Measurements from ENCODE around the gene COX4I1. TPM values are rescaled to one million over a fixed set of nuclear protein-coding genes. Genes with fewer than 3 reads are reported as not detected.

COX4I1 gene
- total and polyA plus RNA-seq, 7 donors, result 627 to 1,800 (median 1,031) TPM

- no peak for ATAC-seq
- no peaks in the 10 kb centered on the region for H3K9me3 ChIP-seq
- no peak overlapping the region for H3K27ac ChIP-seq
- H3K36me3 ChIP-seq (ENCODE audit: insufficient read depth in 1 of 2, low read depth in 1 of 2), result peaks cover 0 to 63% of the 10 kb centered on the region in 2 donors
- DNase-seq, result no peak
- no peaks in the 10 kb centered on the region for H3K27me3 ChIP-seq (ENCODE audit: insufficient read depth in 3 of 3, low read length in 2 of 3)
- 88 to 93% (median 89%) methylated on average over 7 of the region's 7 CpGs for WGBS, 3 donors
- TF ChIP-seq CTCF (IDR thresholded peaks at IDR 0.05), result no peak
- intact Hi-C loops (cut with DNase I), result no loop called here
- H3K4me1 ChIP-seq, result peaks cover 24% of the 10 kb centered on the region
- H3K4me3 ChIP-seq, result no peak overlapping the region
Observed at GRCh38 chr16:85796599-85796998, 2.9 kb upstream of the COX4I1 start.

GRCh38 chr16:85798283-85798776 is 1.2 kb upstream of the COX4I1 start:
- WGBS, 3 donors, result 22 to 25% (median 24%) methylated on average over 17 of the region's 17 CpGs
- TF ChIP-seq CTCF (IDR thresholded peaks at IDR 0.05), result no peak
- intact Hi-C loops (cut with DNase I), result no loop called here
- Histone ChIP-seq H3K4me1 (peaks cover 29% of the 10 kb centered on the region), H3K9me3 (no peaks in the 10 kb centered on the region), H3K27me3 (ENCODE audit: insufficient read depth in 3 of 3, low read length in 2 of 3) (no peaks in the 10 kb centered on the region), H3K36me3 (ENCODE audit: insufficient read depth in 1 of 2, low read depth in 1 of 2) (peaks cover 4 to 66% of the 10 kb centered on the region in 2 donors), H3K27ac (no peak overlapping the region), H3K4me3 (peak overlapping the region; percentile 100)
- DNase-seq (no peak), ATAC-seq (no peak)

GRCh38 chr16:85798901-85799496 is 496 bp upstream of the COX4I1 start:
- peaks cover 34% of the 10 kb centered on the region for H3K4me1 ChIP-seq
- no peaks in the 10 kb centered on the region for H3K9me3 ChIP-seq
- H3K36me3 ChIP-seq (ENCODE audit: insufficient read depth in 1 of 2, low read depth in 1 of 2), result peaks cover 8 to 66% of the 10 kb centered on the region in 2 donors
- TF ChIP-seq CTCF (IDR thresholded peaks at IDR 0.05), result no peak
- DNase-seq (no peak), ATAC-seq (peak; percentile 33 to 44 (median 38))
- H3K27me3 ChIP-seq (ENCODE audit: insufficient read depth in 3 of 3, low read length in 2 of 3), result no peaks in the 10 kb centered on the region
- H3K27ac ChIP-seq, result peak overlapping the region; percentile 97
- H3K4me3 ChIP-seq, result peak overlapping the region; percentile 100
- intact Hi-C loops (cut with DNase I), result no loop called here
- 0 to 1% (median 0%) methylated on average over 16 to 51 of the region's 51 CpGs for WGBS, 3 donors

GRCh38 chr16:85800321-85800669 is 800 bp downstream of the COX4I1 start:
- TF ChIP-seq CTCF (IDR thresholded peaks at IDR 0.05), result no peak
- H3K27ac ChIP-seq, result peak overlapping the region; percentile 97
- intact Hi-C loops (cut with DNase I), result loop anchor here in 1 of 2 donors (10.0 kb wide), 1 partner anchor 1515 kb away; the partner anchor contains the start of gene C16orf95
- H3K9me3 ChIP-seq, result no peaks in the 10 kb centered on the region
- H3K4me1 ChIP-seq, result peaks cover 34% of the 10 kb centered on the region
- WGBS, 3 donors, result 5 to 13% (median 7%) methylated on average over 9 of the region's 9 CpGs
- DNase-seq (no peak), ATAC-seq (peak; percentile 7 to 38 (median 18))
- peak overlapping the region; percentile 100 for H3K4me3 ChIP-seq
- H3K36me3 ChIP-seq (ENCODE audit: insufficient read depth in 1 of 2, low read depth in 1 of 2), result peaks cover 8 to 64% of the 10 kb centered on the region in 2 donors
- no peaks in the 10 kb centered on the region for H3K27me3 ChIP-seq (ENCODE audit: insufficient read depth in 3 of 3, low read length in 2 of 3)
